GM21529 (cell line): ENCODE measurements around the gene PIGR.
A peak's percentile ranks its signal among the peaks of the same experiment; 100 is the strongest.

Experiments
- ATAC-seq: cut with Tn5 transposase; IDR thresholded peaks from one replicate; pipeline ENCODE4 v1.9.1; 2021; ENCODE audit not compliant: unreplicated experiment

The PIGR gene

GRCh38 chr1:206961668-206962067, 15.4 kb upstream of the PIGR start:
- ATAC-seq = no peak

GRCh38 chr1:206960676-206961386, 14.6 kb upstream of the PIGR start:
- ATAC-seq = no peak

- no peak for ATAC-seq
These were observed 11.9 kb upstream of the PIGR start for GRCh38 chr1:206958144-206958543.

DNA sequence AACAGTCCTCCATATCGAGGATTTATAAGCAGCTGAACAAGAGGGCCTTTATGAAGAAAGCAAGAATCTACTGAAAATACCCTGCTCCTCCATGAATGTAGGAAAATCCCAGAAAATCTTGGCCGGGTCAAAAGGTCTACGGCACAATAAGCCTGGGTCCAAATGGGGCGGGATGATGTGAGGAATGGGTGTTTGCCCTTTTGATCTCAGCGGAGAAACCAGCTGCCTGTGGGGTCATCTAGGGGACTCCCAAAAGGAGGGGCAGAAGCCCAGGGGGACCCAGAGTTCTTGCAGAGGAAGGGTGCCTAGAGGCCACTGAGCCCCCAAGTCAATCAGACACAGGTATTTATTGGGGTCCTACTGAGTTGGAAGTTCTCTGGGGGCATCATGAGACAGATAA, 11.4 kb upstream of the PIGR start:
- ATAC-seq = no peak

- peak; percentile 75 for ATAC-seq
These were observed 9.5 kb upstream of the PIGR start for GRCh38 chr1:206955476-206956451.

DNA sequence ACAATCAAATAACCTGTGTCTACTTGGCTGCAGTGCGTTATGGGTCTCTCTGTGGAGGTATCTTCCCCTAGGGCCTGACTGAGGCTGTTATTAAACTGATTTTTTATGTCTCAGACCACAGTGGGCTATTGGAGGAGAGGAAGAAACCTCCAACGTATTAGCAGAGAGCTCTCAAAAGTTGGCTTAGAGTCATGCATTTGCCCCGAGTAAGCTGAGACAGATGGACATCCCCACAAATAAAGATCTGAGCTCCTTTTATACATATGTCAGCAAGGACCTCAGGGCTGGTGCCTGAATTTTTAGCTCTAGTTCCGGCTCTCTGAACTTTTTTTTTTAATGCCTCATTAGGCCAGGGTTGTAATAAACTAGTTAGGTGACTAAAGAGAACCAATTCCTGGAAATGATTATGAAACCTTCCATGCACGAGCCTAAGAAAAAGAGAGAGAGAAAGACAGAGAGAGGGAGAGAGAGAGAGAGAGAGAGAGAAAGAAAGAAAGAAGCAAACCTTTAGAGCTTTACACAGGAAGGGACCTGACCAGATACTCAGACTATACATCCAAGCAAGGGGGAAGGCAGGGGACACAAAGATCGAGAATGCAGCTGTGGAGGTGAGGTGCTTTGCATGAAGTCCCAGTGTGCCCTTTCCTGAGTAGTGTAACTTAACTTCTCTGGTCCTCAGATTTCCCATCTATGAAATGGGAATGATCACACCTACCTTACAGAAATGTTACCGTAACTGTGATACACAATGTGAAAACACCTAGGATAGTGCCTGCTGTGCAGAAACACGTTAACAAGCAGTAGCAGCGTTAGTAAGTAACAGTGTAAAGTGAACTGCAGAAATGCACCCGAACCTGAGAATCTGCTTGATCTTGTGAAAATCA, 8.4 kb upstream of the PIGR start:
- no peak for ATAC-seq

DNA sequence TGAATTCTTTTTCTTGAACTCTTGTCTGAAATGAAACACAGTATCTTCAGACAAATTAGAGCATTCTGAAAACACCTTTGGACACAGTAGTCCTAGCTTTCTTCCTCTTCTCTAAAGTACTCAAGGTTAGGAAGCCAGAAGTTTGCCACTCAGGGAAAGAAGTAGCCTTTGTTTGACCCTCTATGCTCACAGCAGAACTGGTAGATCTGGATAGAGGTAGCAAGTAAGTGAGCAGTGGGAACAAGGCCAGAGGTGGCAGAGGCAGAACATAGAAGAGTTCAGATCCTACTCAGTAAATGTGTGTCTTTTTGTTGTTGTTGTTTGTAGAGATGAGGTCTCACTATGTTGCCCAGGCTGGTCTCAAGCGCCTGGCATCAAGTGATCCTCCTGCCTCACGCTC, 7.4 kb upstream of the PIGR start:
- no peak for ATAC-seq

- ATAC-seq = no peak
These were observed 6.9 kb upstream of the PIGR start for GRCh38 chr1:206953126-206953525.

DNA sequence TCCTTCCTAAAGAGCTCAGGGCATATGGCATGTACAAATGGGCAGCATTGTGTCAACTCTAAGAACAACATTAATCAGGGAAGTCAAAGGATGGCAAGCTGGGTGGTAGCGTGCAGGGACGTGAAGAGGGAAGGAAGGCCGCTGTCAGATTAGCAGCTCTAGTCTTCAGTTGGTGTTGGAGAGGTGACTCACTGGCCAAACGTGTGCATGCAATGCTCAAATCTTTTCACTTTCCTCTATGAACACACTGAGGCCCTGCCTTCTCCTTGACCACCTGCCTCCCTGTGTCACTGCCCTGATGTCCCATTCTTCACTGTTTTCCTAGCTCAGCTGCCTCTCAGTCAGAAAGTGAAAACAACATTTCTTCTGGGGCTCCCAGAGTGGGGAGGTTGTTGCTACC, 5.9 kb upstream of the PIGR start:
- no peak for ATAC-seq

DNA sequence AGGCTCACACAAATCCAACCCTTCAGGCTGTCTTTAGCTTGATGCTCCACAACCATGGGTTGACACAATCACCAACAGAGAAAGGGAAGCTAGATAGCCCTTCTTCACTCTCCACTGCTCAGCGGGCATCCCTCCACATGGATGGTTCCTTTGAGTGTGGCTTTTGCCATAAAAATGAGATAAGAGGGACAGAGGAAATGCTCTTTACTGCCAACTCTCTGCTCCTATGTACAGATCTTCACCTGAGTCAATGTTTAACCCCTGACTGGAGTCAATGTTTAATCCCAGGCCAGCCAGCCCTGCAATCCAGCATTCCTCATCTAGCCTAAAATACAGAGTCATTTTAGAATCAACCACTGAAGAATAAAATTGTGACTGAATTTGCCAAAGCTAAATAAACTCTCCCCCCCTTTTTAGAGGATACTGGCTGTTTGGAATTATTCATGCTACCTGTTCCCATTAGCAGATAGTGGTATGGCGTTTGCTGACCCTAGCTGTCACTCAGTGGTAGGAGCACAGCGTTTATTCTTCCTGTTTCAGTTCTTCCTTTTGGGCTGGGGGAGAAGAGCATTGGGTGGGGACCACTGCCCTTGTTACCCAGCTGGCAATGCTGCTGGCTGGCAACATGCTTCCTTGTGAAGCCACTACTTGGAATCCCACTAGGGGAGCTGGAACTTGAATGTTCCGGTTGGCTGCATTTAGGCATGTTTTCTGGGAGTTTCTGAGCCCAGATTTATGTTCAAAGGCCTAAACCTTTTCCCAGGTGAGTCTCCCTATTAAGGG, 5.2 kb upstream of the PIGR start:
- no peak for ATAC-seq

GRCh38 chr1:206949641-206950040, 3.4 kb upstream of the PIGR start:
- ATAC-seq = no peak

DNA sequence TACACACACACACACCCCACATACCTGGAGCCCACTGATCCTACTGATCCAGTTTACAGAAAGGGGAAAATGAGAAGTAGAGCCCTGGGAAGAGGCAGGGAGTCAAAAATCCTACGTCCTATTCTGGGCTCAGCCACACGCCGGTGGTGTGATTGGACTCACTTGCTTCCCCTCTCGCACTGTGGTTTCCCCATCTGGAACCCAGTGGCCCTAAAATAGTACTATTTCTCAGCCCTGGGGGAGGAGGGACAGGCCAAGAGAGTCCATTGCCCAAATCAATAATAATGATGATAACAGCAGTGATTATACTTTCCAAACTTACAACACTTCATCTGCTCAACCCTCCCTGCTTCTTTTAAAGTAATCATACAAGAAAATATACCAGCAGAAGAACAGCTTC, 2.9 kb upstream of the PIGR start:
- ATAC-seq = no peak

DNA sequence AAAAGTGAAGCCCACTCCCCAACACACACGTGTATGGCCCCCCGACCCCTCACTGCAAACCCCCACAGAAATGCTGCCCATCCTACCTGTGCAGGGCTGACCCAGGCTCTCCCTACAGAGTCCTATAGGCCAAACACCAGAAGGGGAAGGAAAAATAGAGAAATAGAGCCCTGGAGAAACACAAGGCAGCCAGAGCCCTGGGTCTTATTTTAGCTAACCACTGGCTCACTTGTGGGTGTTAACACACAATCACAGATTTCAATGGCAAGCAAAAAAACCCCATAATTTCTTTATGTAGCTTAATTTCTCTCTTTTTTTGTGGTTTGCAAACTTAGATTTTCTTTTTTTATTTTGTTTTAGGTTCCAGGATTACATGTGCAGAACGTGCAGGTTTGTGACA, 989 bp upstream of the PIGR start:
- ATAC-seq = no peak

GRCh38 chr1:206945779-206946178, 487 bp downstream of the PIGR start:
- no peak for ATAC-seq

DNA sequence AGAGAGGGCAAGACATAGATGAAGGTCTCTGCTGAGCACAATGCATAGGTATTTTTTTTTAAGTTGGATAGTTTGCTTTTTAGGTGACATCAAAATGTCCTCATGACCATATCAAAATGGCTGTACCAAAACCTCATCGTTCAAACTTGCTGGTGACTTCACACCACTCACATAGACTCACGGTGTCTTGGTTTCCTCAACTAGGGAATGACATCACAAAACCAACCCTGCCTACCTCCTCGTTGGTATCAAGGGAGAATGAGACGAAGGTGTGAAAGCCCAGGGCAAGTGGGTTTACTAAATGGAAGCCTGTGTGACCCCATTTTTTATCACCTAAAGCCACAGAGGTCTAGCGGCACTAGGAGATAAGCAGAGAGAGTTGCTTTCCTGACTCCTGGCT, 1.6 kb downstream of the PIGR start:
- no peak for ATAC-seq

DNA sequence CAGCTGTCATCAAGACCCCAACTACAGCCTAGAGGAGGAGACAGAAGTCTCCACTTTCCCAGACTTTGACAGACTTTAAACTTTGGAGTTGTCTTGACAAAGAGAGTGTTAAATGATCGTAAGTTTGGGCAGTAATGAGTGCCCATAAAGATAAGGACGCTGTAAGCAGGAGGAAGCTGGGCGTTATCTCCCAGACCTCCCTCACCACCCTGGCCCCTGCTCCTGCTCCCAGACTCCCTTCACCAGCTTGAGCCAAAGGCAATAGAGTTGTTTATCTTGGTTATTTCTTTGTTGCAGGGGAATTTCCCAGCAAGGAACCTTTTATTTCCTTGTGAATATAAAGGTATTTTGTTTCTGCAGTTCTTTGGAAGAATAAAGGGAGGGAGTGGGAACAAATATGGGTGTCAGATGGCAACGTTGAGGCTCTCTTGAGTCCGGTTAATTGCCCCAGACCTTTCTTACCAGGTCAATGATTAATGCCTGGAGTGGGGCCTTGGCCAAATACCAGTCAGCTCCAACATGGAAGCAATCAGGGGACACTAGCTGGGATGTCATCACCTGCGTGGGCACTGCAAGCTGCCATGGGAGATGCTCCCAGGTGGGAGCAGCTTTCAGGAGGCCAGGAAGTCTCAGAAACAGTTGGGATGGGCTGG, 4.4 kb downstream of the PIGR start:
- ATAC-seq = no peak

GRCh38 chr1:206940588-206940936, 5.7 kb downstream of the PIGR start:
- ATAC-seq = no peak

DNA sequence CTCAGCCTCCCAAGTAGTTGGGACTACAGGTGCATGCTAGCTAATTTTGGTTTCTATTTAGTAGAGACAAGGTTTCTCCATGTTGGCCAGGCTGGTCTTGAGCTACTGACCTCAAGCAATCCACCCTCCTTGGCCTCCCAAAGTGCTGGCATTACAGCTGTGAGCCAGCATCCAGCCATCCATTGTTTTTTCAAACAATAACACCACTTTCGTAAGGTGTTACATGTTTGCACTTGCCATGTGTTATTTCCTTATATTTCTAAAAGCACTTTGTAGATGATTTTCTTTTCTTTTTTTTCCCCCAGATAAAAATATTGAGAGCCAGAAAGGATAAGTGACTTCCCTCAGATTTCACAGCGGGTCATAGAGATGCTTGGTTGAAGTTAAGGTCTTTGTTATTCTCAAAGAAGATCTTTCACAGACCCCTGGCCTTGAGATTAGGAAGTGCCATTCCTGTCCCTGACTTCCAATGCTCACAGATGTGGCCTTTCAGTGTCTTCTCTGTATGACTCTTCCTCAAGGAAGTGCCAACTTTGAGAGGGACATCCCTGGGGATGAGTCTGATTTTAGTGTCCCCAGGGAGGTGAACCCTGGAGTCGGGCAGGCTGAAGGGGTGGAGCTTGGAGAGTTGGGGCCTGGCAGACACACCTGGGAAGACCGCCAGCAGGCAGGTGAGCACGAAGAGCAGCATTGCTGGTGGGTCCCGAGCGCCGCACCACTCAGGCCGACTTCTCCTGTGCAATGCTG, 6.3 kb downstream of the PIGR start:
- no peak for ATAC-seq

DNA sequence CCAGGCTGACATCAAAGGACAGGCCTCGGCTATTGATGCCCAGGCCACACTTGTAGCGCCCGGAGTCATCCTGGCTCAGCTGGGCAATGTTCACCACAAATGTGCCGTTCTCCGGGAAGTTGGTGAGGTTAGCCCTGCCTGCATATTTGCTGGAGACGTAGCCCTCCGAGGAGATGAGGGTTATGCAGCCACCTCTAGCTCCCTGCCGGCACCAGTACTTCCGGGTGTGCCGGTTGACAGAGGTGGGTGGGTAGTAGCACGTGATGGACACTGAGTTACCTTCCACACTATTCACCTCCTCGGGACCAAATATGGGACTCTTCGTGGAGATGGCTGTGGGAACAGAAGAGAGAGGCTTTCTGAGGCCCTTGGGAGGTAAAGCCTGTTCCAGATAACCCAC, 7.1 kb downstream of the PIGR start:
- no peak for ATAC-seq
